SK-N-SH treated with all-trans-retinoic acid at 6 μM for 48 hours (cell line): ENCODE measurements around the gene RNF44.

Source experiments
- ATAC-seq: fragments of 200-7000 bp; cut with Tn5 transposase; 3 replicates; pipeline ENCODE4 v1.9.1; 2020; ENCODE audit warnings: mild to moderate bottlenecking, moderate library complexity
- ARNTL ChIP-seq: fragments of 450-650 bp; formaldehyde crosslinking; IDR thresholded peaks from 2 replicates; pipeline ENCODE4 v1.5.0; 2020; ENCODE audit warnings: low read depth, mild to moderate bottlenecking, moderate library complexity, borderline replicate concordance
- CREB5 ChIP-seq: fragments of 250-450 bp; sonication (Bioruptor Pico); IDR thresholded peaks from 2 replicates; pipeline ENCODE4 v1.5.1; 2020; ENCODE audit warnings: low read depth, mild to moderate bottlenecking, moderate library complexity
- CSDC2 ChIP-seq: fragments of 250-450 bp; sonication (Bioruptor Pico); IDR thresholded peaks from 2 replicates; pipeline ENCODE4 v1.5.0; 2020; ENCODE audit warnings: mild to moderate bottlenecking, moderate library complexity
- CSRNP3 ChIP-seq: fragments of 250-450 bp; sonication (Bioruptor Pico); IDR thresholded peaks from 2 replicates; pipeline ENCODE4 v1.5.1; 2021; ENCODE audit warnings: mild to moderate bottlenecking, moderate library complexity
- ESRRG ChIP-seq: fragments of 250-450 bp; sonication (Bioruptor Pico); IDR thresholded peaks from 2 replicates; pipeline ENCODE4 v1.6.1; 2021; ENCODE audit warnings: mild to moderate bottlenecking
- GLIS3 ChIP-seq: fragments of 250-450 bp; sonication (Bioruptor Pico); IDR thresholded peaks from 2 replicates; pipeline ENCODE4 v1.5.0; 2020; ENCODE audit warnings: mild to moderate bottlenecking, moderate library complexity
- ISL1 ChIP-seq: fragments of 250-450 bp; sonication (Bioruptor Pico); IDR thresholded peaks from 2 replicates; pipeline ENCODE4 v2.1.2; 2022; ENCODE audit warnings: mild to moderate bottlenecking, moderate library complexity
- OSR1 ChIP-seq: fragments of 250-450 bp; sonication (Bioruptor Pico); IDR thresholded peaks from 2 replicates; pipeline ENCODE4 v1.8.0; 2022; ENCODE audit warnings: moderate library complexity, mild to moderate bottlenecking, inconsistent platforms
- POU6F1 ChIP-seq: fragments of 250-450 bp; sonication (Bioruptor Pico); IDR thresholded peaks from 2 replicates; pipeline ENCODE4 v1.8.0; 2021; ENCODE audit warnings: low read depth, mild to moderate bottlenecking, moderate library complexity, borderline replicate concordance
- PPARA ChIP-seq: fragments of 250-450 bp; sonication (Bioruptor Pico); IDR thresholded peaks from 2 replicates; pipeline ENCODE4 v1.5.0; 2020; ENCODE audit warnings: mild to moderate bottlenecking, borderline replicate concordance
- RARB ChIP-seq: fragments of 250-450 bp; sonication (Bioruptor Pico); IDR thresholded peaks from 2 replicates; pipeline ENCODE4 v1.8.0; 2021; ENCODE audit warnings: mild to moderate bottlenecking, moderate library complexity
- SNAI2 ChIP-seq: fragments of 250-450 bp; sonication (Bioruptor Pico); IDR thresholded peaks from 2 replicates; pipeline ENCODE4 v1.5.0; 2020; ENCODE audit warnings: mild to moderate bottlenecking, moderate library complexity
- TCF4 ChIP-seq: fragments of 250-450 bp; sonication (Bioruptor Pico); IDR thresholded peaks from 2 replicates; pipeline ENCODE4 v1.8.0; 2021; ENCODE audit warnings: mild to moderate bottlenecking, moderate library complexity, borderline replicate concordance
- TSHZ2 ChIP-seq: fragments of 250-450 bp; sonication (Bioruptor Pico); IDR thresholded peaks from 2 replicates; pipeline ENCODE4 v1.5.0; 2020; ENCODE audit warnings: mild to moderate bottlenecking, moderate library complexity
- ZC3H10 ChIP-seq: fragments of 250-450 bp; sonication (Bioruptor Pico); IDR thresholded peaks from 2 replicates; pipeline ENCODE4 v1.5.1; 2021; ENCODE audit warnings: mild to moderate bottlenecking, moderate library complexity
- ZFP3 ChIP-seq: fragments of 250-450 bp; sonication (Bioruptor Pico); IDR thresholded peaks from 2 replicates; pipeline ENCODE4 v1.5.0; 2020; ENCODE audit warnings: mild to moderate bottlenecking, moderate library complexity
- ZFP30 ChIP-seq: fragments of 450-650 bp; formaldehyde crosslinking; IDR thresholded peaks from 2 replicates; pipeline ENCODE4 v1.5.0; 2022; ENCODE audit warnings: mild to moderate bottlenecking, moderate library complexity
- ZNF565 ChIP-seq: fragments of 450-650 bp; formaldehyde crosslinking; conservative IDR thresholded peaks from 2 replicates; pipeline ENCODE4 v1.5.0; 2020; ENCODE audit warnings: low read depth, mild to moderate bottlenecking, moderate library complexity
- ZNF70 ChIP-seq: fragments of 450-650 bp; formaldehyde crosslinking; IDR thresholded peaks from 2 replicates; pipeline ENCODE4 v1.5.0; 2020; ENCODE audit warnings: mild to moderate bottlenecking, moderate library complexity
- ZNF8 ChIP-seq: fragments of 450-650 bp; formaldehyde crosslinking; IDR thresholded peaks from 2 replicates; pipeline ENCODE4 v1.5.0; 2020; ENCODE audit warnings: mild to moderate bottlenecking, moderate library complexity
- TF ChIP-seq, protein P1 (sequence below): fragments of 250-450 bp; sonication (Bioruptor Pico); IDR thresholded peaks from 2 replicates; pipeline ENCODE4 v1.8.0; 2020; ENCODE audit warnings: mild to moderate bottlenecking, moderate library complexity, borderline replicate concordance

The RNF44 gene

DNA sequence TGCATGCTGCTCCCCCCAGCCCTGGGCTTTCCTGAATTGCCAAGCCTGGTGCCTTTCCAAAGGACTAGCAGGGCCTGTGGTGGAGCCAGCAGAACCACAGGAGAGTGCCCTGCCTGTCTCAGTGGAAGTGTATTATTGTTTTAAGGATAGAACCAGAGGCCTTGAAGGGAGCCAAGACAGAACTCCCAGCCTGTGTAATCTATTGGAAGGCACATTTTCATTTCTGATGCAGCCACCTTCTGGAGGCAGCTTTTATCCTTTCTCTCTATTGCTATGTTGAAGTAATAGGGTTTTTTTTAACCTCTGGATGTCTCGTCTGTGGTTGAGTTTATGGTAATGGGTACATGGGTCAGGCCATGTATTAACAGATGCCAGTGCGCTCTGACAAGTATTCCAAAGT, 29.3 kb downstream of the RNF44 start:
- ATAC-seq, result no peak
- TF ChIP-seq, protein P1, sequence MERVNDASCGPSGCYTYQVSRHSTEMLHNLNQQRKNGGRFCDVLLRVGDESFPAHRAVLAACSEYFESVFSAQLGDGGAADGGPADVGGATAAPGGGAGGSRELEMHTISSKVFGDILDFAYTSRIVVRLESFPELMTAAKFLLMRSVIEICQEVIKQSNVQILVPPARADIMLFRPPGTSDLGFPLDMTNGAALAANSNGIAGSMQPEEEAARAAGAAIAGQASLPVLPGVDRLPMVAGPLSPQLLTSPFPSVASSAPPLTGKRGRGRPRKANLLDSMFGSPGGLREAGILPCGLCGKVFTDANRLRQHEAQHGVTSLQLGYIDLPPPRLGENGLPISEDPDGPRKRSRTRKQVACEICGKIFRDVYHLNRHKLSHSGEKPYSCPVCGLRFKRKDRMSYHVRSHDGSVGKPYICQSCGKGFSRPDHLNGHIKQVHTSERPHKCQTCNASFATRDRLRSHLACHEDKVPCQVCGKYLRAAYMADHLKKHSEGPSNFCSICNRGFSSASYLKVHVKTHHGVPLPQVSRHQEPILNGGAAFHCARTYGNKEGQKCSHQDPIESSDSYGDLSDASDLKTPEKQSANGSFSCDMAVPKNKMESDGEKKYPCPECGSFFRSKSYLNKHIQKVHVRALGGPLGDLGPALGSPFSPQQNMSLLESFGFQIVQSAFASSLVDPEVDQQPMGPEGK (CRISPR knock-in tag), result no peak
- no peak for TF ChIP-seq RARB (CRISPR knock-in tag)

GRCh38 chr5:176503496-176503895, 33.7 kb downstream of the RNF44 start:
- ATAC-seq, result no peak
- TF ChIP-seq ESRRG (CRISPR knock-in tag) (no peak), ZNF565 (CRISPR knock-in tag) (no peak), RARB (CRISPR knock-in tag) (no peak), CSRNP3 (no peak), ZNF8 (CRISPR knock-in tag) (no peak), ISL1 (no peak), OSR1 (CRISPR knock-in tag) (no peak), ZFP30 (no peak), POU6F1 (CRISPR knock-in tag) (no peak), CREB5 (no peak), ARNTL (CRISPR knock-in tag) (no peak)

- peak; percentile 83 for ATAC-seq
- TF ChIP-seq ZNF565 (CRISPR knock-in tag), result no peak
- no peak for TF ChIP-seq RARB (CRISPR knock-in tag)
- no peak for TF ChIP-seq ZC3H10 (CRISPR knock-in tag)
- no peak for TF ChIP-seq ARNTL (CRISPR knock-in tag)
- TF ChIP-seq SNAI2 (CRISPR knock-in tag), result no peak
- no peak for TF ChIP-seq ISL1
- no peak for TF ChIP-seq TSHZ2 (CRISPR knock-in tag)
- TF ChIP-seq ZFP3 (CRISPR knock-in tag), result no peak
- no peak for TF ChIP-seq TCF4 (CRISPR knock-in tag)
- TF ChIP-seq ZNF70 (CRISPR knock-in tag), result no peak
- TF ChIP-seq CREB5, result no peak
- TF ChIP-seq ZNF8 (CRISPR knock-in tag), result no peak
- no peak for TF ChIP-seq OSR1 (CRISPR knock-in tag)
- no peak for TF ChIP-seq GLIS3
- TF ChIP-seq CSDC2 (CRISPR knock-in tag), result no peak
- TF ChIP-seq POU6F1 (CRISPR knock-in tag), result no peak
- TF ChIP-seq PPARA (CRISPR knock-in tag), result no peak
- no peak for TF ChIP-seq ZFP30
Observed at GRCh38 chr5:176501333-176501732, 35.9 kb downstream of the RNF44 start.
